ENCODE results near the gene SRRD. TPM values are rescaled to one million over a fixed set of nuclear protein-coding genes. Genes with fewer than 3 reads are reported as not detected.

SRRD gene
- total and polyA plus RNA-seq, 7 donors, result 4.4 to 17.4 (median 10.0) TPM

- H3K27ac ChIP-seq, result no peak overlapping the region
- intact Hi-C loops (cut with DNase I), result no loop called here
- H3K27me3 ChIP-seq, result no peaks in the 10 kb centered on the region
- WGBS, 2 donors, result 91 to 95% methylated on average over 5 of the region's 5 CpGs
- H3K4me3 ChIP-seq, result no peak overlapping the region
- DNase-seq, result no peak
- peaks cover 34 to 95% (median 58%) of the 10 kb centered on the region in 4 donors for H3K36me3 ChIP-seq
- peaks cover 0 to 27% (median 15%) of the 10 kb centered on the region in 4 donors for H3K4me1 ChIP-seq
- no peak for TF ChIP-seq EP300 (IDR thresholded peaks at IDR 0.05)
- TF ChIP-seq POLR2AphosphoS5 (IDR thresholded peaks at IDR 0.05), result no peak
- TF ChIP-seq, protein P1, sequence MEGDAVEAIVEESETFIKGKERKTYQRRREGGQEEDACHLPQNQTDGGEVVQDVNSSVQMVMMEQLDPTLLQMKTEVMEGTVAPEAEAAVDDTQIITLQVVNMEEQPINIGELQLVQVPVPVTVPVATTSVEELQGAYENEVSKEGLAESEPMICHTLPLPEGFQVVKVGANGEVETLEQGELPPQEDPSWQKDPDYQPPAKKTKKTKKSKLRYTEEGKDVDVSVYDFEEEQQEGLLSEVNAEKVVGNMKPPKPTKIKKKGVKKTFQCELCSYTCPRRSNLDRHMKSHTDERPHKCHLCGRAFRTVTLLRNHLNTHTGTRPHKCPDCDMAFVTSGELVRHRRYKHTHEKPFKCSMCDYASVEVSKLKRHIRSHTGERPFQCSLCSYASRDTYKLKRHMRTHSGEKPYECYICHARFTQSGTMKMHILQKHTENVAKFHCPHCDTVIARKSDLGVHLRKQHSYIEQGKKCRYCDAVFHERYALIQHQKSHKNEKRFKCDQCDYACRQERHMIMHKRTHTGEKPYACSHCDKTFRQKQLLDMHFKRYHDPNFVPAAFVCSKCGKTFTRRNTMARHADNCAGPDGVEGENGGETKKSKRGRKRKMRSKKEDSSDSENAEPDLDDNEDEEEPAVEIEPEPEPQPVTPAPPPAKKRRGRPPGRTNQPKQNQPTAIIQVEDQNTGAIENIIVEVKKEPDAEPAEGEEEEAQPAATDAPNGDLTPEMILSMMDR (IDR thresholded peaks at IDR 0.05), result no peak
- TF ChIP-seq POLR2A (IDR thresholded peaks at IDR 0.05), result no peak
- no peaks in the 10 kb centered on the region for H3K9me3 ChIP-seq
Measured at GRCh38 chr22:26466196-26466595, 17.5 kb upstream of the SRRD start.

GRCh38 chr22:26470807-26471206 lies 12.9 kb upstream of the SRRD start:
- Histone ChIP-seq H3K4me1 (no peaks in the 10 kb centered on the region), H3K36me3 (peaks cover 32 to 98% (median 65%) of the 10 kb centered on the region in 4 donors), H3K9me3 (no peaks in the 10 kb centered on the region), H3K27me3 (no peaks in the 10 kb centered on the region), H3K27ac (no peak overlapping the region), H3K4me3 (no peak overlapping the region)
- intact Hi-C loops (cut with DNase I), result no loop called here
- TF ChIP-seq EP300 (IDR thresholded peaks at IDR 0.05) (no peak), POLR2A (IDR thresholded peaks at IDR 0.05) (no peak), POLR2AphosphoS5 (IDR thresholded peaks at IDR 0.05) (no peak)
- TF ChIP-seq, protein P1 (IDR thresholded peaks at IDR 0.05), result no peak
- DNase-seq, result no peak
- 95 to 96% methylated on average over 2 of the region's 2 CpGs for WGBS, 2 donors

GRCh38 chr22:26471522-26471921 lies 12.2 kb upstream of the SRRD start:
- H3K27ac ChIP-seq, result no peak overlapping the region
- H3K36me3 ChIP-seq, result peaks cover 27 to 98% (median 62%) of the 10 kb centered on the region in 4 donors
- H3K27me3 ChIP-seq, result no peaks in the 10 kb centered on the region
- no peak for DNase-seq
- H3K4me1 ChIP-seq, result no peaks in the 10 kb centered on the region
- intact Hi-C loops (cut with DNase I), result no loop called here
- no peak for TF ChIP-seq EP300 (IDR thresholded peaks at IDR 0.05)
- WGBS, 2 donors, result 86 to 88% methylated on average over 5 of the region's 5 CpGs
- no peaks in the 10 kb centered on the region for H3K9me3 ChIP-seq
- no peak overlapping the region for H3K4me3 ChIP-seq

- DNase-seq, result no peak
- intact Hi-C loops (cut with DNase I), result no loop called here
- Histone ChIP-seq H3K27me3 (no peaks in the 10 kb centered on the region), H3K4me1 (peaks cover 0 to 11% (median 9%) of the 10 kb centered on the region in 4 donors), H3K4me3 (no peak overlapping the region), H3K36me3 (peaks cover 23 to 84% (median 50%) of the 10 kb centered on the region in 4 donors), H3K9me3 (no peaks in the 10 kb centered on the region), H3K27ac (no peak overlapping the region)
- TF ChIP-seq EP300 (IDR thresholded peaks at IDR 0.05) (no peak), POLR2A (IDR thresholded peaks at IDR 0.05) (no peak), POLR2AphosphoS5 (IDR thresholded peaks at IDR 0.05) (no peak)
- TF ChIP-seq, protein P1 (IDR thresholded peaks at IDR 0.05), result no peak
Measured at GRCh38 chr22:26474682-26475081, 9.0 kb upstream of the SRRD start.

GRCh38 chr22:26476705-26477340 lies 6.9 kb upstream of the SRRD start:
- Histone ChIP-seq H3K4me1 (peaks cover 0 to 32% (median 29%) of the 10 kb centered on the region in 4 donors), H3K9me3 (no peaks in the 10 kb centered on the region), H3K4me3 (no peak overlapping the region), H3K36me3 (peaks cover 3 to 70% (median 29%) of the 10 kb centered on the region in 4 donors), H3K27ac (no peak overlapping the region), H3K27me3 (no peaks in the 10 kb centered on the region)
- intact Hi-C loops (cut with DNase I), result no loop called here
- no peak for DNase-seq
- 85 to 95% methylated on average over 4 of the region's 4 CpGs for WGBS, 2 donors
- TF ChIP-seq POLR2AphosphoS5 (IDR thresholded peaks at IDR 0.05), result no peak
- TF ChIP-seq, protein P1 (IDR thresholded peaks at IDR 0.05), result no peak
- no peak for TF ChIP-seq POLR2A (IDR thresholded peaks at IDR 0.05)

Data from sigmoid colon (tissue), 7 donors.